GM23248 (cell line): ENCODE data around the gene CHRND. TPM values are rescaled to one million over a fixed set of nuclear protein-coding genes. Genes with fewer than 3 reads are reported as not detected.

Experiments
- DNase-seq: peaks from one replicate; pipeline ENCODE4 v3.0.0-alpha.2; 2015
- H2AFZ ChIP-seq: fragments of 200-600 bp; sonication (generic); 2 replicates; pipeline ENCODE4 v1.6.1; 2016; ENCODE audit warnings: antibody characterized with exemption
- H3F3A ChIP-seq: fragments of 200-600 bp; sonication (generic); 2 replicates; pipeline ENCODE4 v1.6.1; 2016; ENCODE audit warnings: mild to moderate bottlenecking, antibody characterized with exemption, mixed run types; ENCODE audit not compliant: insufficient read depth
- H3K27ac ChIP-seq: fragments of 200-600 bp; sonication (generic); 2 replicates; pipeline ENCODE4 v1.5.1; 2016; ENCODE audit warnings: mild to moderate bottlenecking
- H3K27me3 ChIP-seq: fragments of 200-600 bp; sonication (generic); replicated peaks from 2 replicates; pipeline ENCODE4 v1.6.1; 2016; ENCODE audit warnings: mild to moderate bottlenecking; ENCODE audit not compliant: insufficient read depth
- H3K36me3 ChIP-seq: fragments of 200-600 bp; sonication (generic); 2 replicates; pipeline ENCODE4 v1.6.1; 2016; ENCODE audit warnings: low read depth, mild to moderate bottlenecking
- H3K4me1 ChIP-seq: fragments of 200-600 bp; sonication (generic); 2 replicates; pipeline ENCODE4 v1.6.1; 2016; ENCODE audit warnings: mild to moderate bottlenecking; ENCODE audit not compliant: insufficient read depth
- H3K4me2 ChIP-seq: fragments of 200-600 bp; sonication (generic); one replicate; pipeline ENCODE4 v1.6.1; 2016; ENCODE audit warnings: mild to moderate bottlenecking; ENCODE audit not compliant: unreplicated experiment
- H3K4me3 ChIP-seq: fragments of 200-600 bp; sonication (generic); 2 replicates; pipeline ENCODE4 v1.5.1; 2016; ENCODE audit warnings: mild to moderate bottlenecking
- H3K79me2 ChIP-seq: fragments of 200-600 bp; sonication (generic); 2 replicates; pipeline ENCODE4 v1.6.1; 2016; ENCODE audit warnings: mild to moderate bottlenecking; ENCODE audit not compliant: insufficient read depth
- H3K9ac ChIP-seq: fragments of 200-600 bp; sonication (generic); 2 replicates; pipeline ENCODE4 v1.6.1; 2016; ENCODE audit warnings: mild to moderate bottlenecking
- H3K9me2 ChIP-seq: fragments of 200-600 bp; sonication (generic); 2 replicates; pipeline ENCODE4 v1.6.1; 2016; ENCODE audit warnings: mixed run types, mild to moderate bottlenecking, moderate library complexity; ENCODE audit not compliant: insufficient read depth
- H3K9me3 ChIP-seq: fragments of 200-600 bp; sonication (generic); one replicate; pipeline ENCODE4 v1.6.1; 2017; ENCODE audit warnings: low read depth
- H4K20me1 ChIP-seq: fragments of 200-600 bp; sonication (generic); 2 replicates; pipeline ENCODE4 v1.6.0; 2016; ENCODE audit not compliant: insufficient read depth
- EZH2 ChIP-seq: fragments of 200-600 bp; sonication (generic); IDR thresholded peaks from 2 replicates; pipeline ENCODE4 v1.6.1; 2018; ENCODE audit warnings: antibody characterized with exemption, mild to moderate bottlenecking; ENCODE audit not compliant: insufficient read depth, poor library complexity, severe bottlenecking
- EZH2phosphoT487 ChIP-seq: fragments of 200-600 bp; sonication (generic); IDR thresholded peaks from 2 replicates; pipeline ENCODE4 v1.6.1; 2018; ENCODE audit warnings: antibody characterized with exemption, moderate library complexity, mild to moderate bottlenecking, low read depth; ENCODE audit not compliant: insufficient read depth
- WGBS, 2 experiments: methylation state at CpG; one replicate each; pipeline ENCODE4 v1.1.6; 2015 to 2017; ENCODE audit warnings: low lambda C conversion rate in 2 of 2, low coverage in 1 of 2; ENCODE audit errors: missing lambda C conversion rate in 2 of 2; 5-methylcytosine and 5-hydroxymethylcytosine counted together
- in situ Hi-C: fragments of 300-500 bp; cut with MboI; formaldehyde crosslinking; loops from 2 replicates; pipeline ENCODE4 v1.15.0; 2020
- polyA plus RNA-seq: library from polyadenylated mRNA; unstranded; fragments of >200 nt; fragmentation: Nextera tagmentation; extraction: Ambion mirVana; gene quantifications from 2 replicates; pipeline ENCODE4 v1.2.1, GENCODE V29; 2016
- total RNA-seq: library from RNA; depleted of rRNA; stranded (reverse); fragments of >200 nt; shearing (Covaris generic); gene quantifications from 2 replicates; pipeline ENCODE4 v1.2.3, GENCODE V29; 2014

Gene CHRND
- total and polyA plus RNA-seq, 2 experiments from 2014 or later: not detected

DNA sequence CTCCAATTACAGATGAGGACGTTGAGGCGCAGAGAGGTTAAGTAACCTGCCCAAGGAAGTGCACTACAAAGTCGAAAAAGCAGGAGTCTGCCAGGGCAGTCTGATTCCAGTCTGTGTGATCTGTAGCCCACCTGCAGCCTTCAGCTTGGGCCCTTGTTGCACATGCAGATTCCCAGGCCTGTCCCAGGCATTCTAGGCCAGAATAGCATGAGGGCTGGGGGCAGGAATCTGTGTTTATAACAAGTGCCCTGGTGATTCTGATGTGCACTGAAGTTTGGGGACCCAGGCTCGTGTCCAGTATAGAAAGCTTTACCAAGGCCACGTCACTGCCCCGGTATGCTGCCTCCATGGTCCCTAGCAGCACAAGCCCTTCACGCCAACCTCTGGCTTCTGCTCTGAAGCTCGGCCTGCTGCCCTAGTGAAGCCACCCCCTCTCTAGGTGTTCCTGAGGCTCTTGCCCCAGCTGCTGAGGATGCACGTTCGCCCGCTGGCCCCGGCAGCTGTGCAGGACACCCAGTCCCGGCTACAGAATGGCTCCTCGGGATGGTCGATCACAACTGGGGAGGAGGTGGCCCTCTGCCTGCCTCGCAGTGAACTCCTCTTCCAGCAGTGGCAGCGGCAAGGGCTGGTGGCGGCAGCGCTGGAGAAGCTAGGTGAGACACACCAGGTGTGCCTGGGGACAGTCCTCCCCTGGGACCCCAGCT is 18.1 kb downstream of the CHRND start:
- H3K9me2 ChIP-seq: no peaks in the 10 kb centered on the region
- H3K27me3 ChIP-seq: no peaks in the 10 kb centered on the region
- H3K9me3 ChIP-seq: no peaks in the 10 kb centered on the region
- TF ChIP-seq EZH2phosphoT487 (no peak), EZH2 (no peak)
- no peaks in the 10 kb centered on the region for H3F3A ChIP-seq
- H3K79me2 ChIP-seq: peaks cover 29% of the 10 kb centered on the region
- no peak overlapping the region for H3K9ac ChIP-seq
- H3K4me3 ChIP-seq: no peak overlapping the region
- 93 to 96% methylated on average over 19 of the region's 19 CpGs for WGBS, 2 experiments
- no peak for DNase-seq
- H2AFZ ChIP-seq: no peak overlapping the region
- no peak overlapping the region for H3K4me2 ChIP-seq
- no peak overlapping the region for H3K27ac ChIP-seq
- H3K4me1 ChIP-seq: no peaks in the 10 kb centered on the region
- no peaks in the 10 kb centered on the region for H4K20me1 ChIP-seq
- in situ Hi-C loops: loop anchor here (25.0 kb wide), 1 partner anchor 632 kb away; no protein-coding TSS in a partner anchor
- H3K36me3 ChIP-seq: peaks cover 5% of the 10 kb centered on the region; the same call in 1 of the 2 replicates

DNA sequence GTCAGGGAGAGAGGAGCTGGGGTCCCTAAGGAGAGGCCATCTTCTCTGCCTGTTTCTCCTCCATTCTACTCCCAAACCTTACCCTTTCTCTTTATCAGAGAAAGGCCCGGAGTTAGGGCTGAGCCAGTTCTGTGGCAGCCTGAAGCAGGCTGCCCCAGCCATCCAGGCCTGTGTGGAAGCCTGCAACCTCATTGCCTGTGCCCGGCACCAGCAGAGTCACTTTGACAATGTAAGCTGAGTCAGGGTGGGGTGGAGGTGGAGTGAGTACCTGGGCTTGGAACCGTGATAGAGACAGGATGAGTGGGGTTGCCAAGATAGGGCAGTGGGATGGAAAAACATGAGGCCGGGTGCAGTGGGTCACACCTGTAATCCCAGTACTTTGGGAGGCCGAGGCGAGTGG is 18.7 kb downstream of the CHRND start:
- Histone ChIP-seq H3F3A (0 out of 2 replicates have a peak, but pooled peaks cover 5% of the 10 kb centered on the region), H3K27ac (no peak overlapping the region), H3K9me2 (no peaks in the 10 kb centered on the region), H3K4me2 (no peak overlapping the region), H4K20me1 (no peaks in the 10 kb centered on the region), H3K4me3 (no peak overlapping the region), H3K36me3 (peaks cover 5% of the 10 kb centered on the region; the same call in 1 of the 2 replicates), H3K9ac (no peak overlapping the region), H3K4me1 (no peaks in the 10 kb centered on the region), H3K27me3 (no peaks in the 10 kb centered on the region), H3K79me2 (peaks cover 35% of the 10 kb centered on the region), H3K9me3 (no peaks in the 10 kb centered on the region), H2AFZ (no peak overlapping the region)
- no peak for TF ChIP-seq EZH2phosphoT487
- no peak for TF ChIP-seq EZH2
- whole genome bisulfite sequencing, 2 experiments: 93 to 94% methylated on average over 6 of the region's 6 CpGs
- DNase-seq: no peak
- in situ Hi-C loops: loop anchor here (25.0 kb wide), 1 partner anchor 632 kb away; no protein-coding TSS in a partner anchor

DNA sequence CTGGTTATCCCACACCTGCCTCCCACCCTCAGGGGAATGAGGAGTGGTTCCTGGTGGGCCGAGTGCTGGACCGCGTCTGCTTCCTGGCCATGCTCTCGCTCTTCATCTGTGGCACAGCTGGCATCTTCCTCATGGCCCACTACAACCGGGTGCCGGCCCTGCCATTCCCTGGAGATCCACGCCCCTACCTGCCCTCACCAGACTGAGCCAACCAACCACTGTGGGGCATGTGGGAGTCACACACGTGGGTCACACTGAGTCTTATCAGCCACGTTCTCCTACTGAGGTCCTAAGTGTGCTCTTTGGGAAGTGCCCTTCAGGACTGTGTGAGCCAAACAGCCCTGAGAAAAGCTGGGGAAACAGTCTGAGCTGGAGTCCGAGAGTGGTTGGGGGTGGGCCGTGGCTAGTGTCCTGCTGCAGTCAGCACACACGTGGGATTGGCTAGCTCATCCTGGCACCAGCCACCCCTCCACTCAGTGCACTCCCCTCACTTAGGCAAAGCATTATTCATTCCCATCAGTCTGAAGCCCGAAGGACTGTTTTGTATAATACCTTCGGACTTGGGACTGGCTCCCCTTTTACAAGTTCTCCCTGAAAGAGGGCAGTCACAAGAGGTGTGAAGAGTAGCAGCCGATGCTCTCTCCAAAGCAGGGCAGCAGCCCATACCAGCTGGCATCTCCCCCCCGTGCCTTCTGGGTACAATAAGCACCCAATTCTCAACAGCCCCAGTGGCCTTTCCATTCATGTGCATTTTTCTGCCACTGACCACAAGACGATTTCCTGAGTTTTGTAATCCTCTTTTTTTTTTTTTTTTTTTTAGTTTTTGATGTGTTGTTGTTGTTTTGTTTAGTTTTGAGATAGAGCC is 19.8 kb downstream of the CHRND start:
- in situ Hi-C loops: loop anchor here (25.0 kb wide), 1 partner anchor 633 kb away; no protein-coding TSS in a partner anchor
- Histone ChIP-seq H3K4me1 (no peaks in the 10 kb centered on the region), H3K27ac (no peak overlapping the region), H3K27me3 (no peaks in the 10 kb centered on the region), H3K79me2 (peaks cover 42% of the 10 kb centered on the region), H3K9ac (no peak overlapping the region), H3K36me3 (peaks cover 5% of the 10 kb centered on the region; the same call in 1 of the 2 replicates), H3K4me2 (no peak overlapping the region), H3F3A (0 out of 2 replicates have a peak, but pooled peaks cover 9% of the 10 kb centered on the region), H2AFZ (no peak overlapping the region), H3K4me3 (no peak overlapping the region), H3K9me2 (no peaks in the 10 kb centered on the region), H4K20me1 (no peaks in the 10 kb centered on the region), H3K9me3 (no peaks in the 10 kb centered on the region)
- TF ChIP-seq EZH2 (no peak), EZH2phosphoT487 (no peak)
- 92 to 93% methylated on average over 17 of the region's 17 CpGs for WGBS, 2 experiments
- no peak for DNase-seq

GRCh38 chr2:232547991-232548390 is 22.0 kb downstream of the CHRND start:
- Histone ChIP-seq H3K9ac (no peak overlapping the region), H3K4me1 (peaks cover 7% of the 10 kb centered on the region), H3K4me3 (no peak overlapping the region), H3K36me3 (peaks cover 13% of the 10 kb centered on the region), H3K4me2 (no peak overlapping the region), H3F3A (0 out of 2 replicates have a peak, but pooled peaks cover 9% of the 10 kb centered on the region), H3K27ac (no peak overlapping the region), H3K27me3 (no peaks in the 10 kb centered on the region), H3K9me3 (no peaks in the 10 kb centered on the region), H2AFZ (no peak overlapping the region), H3K9me2 (no peaks in the 10 kb centered on the region), H4K20me1 (no peaks in the 10 kb centered on the region; the same call in 1 of the 2 replicates), H3K79me2 (peaks cover 64% of the 10 kb centered on the region)
- TF ChIP-seq EZH2phosphoT487 (no peak), EZH2 (no peak)
- in situ Hi-C loops: loop anchor here (25.0 kb wide), 1 partner anchor 636 kb away; no protein-coding TSS in a partner anchor
- DNase-seq: no peak
- whole genome bisulfite sequencing, 2 experiments: 96 to 99% methylated on average over 6 of the region's 6 CpGs
